Nephron progenitor cell (in vitro differentiated cells): Measurements from ENCODE around the gene ATRX.

Experiments used
- DNase-seq: peaks from one replicate; pipeline ENCODE4 v3.0.0; 2021
- H3K27ac Mint-ChIP-seq: 2 replicates; pipeline ENCODE4 v1.8.0; 2021; ENCODE audit warnings: mild to moderate bottlenecking, moderate library complexity, mixed read lengths
- H3K27me3 Mint-ChIP-seq: 2 replicates; pipeline ENCODE4 v1.8.0; 2021; ENCODE audit warnings: mild to moderate bottlenecking, low read depth, mixed read lengths; ENCODE audit not compliant: poor library complexity
- H3K36me3 Mint-ChIP-seq: 2 replicates; pipeline ENCODE4 v1.8.0; 2021; ENCODE audit warnings: low read depth, mixed read lengths
- H3K4me1 Mint-ChIP-seq: 2 replicates; pipeline ENCODE4 v1.8.0; 2021; ENCODE audit warnings: mixed read lengths
- H3K4me3 Mint-ChIP-seq: 2 replicates; pipeline ENCODE4 v1.8.0; 2021; ENCODE audit warnings: mild to moderate bottlenecking, moderate library complexity, mixed read lengths
- H3K9me3 Mint-ChIP-seq: 2 replicates; pipeline ENCODE4 v1.8.0; 2021; ENCODE audit warnings: mild to moderate bottlenecking, moderate library complexity, mixed read lengths
- CTCF ChIP-seq: fragments of 200-600 bp; sonication (generic); IDR thresholded peaks from 2 replicates; pipeline ENCODE4 v1.5.0; 2021; ENCODE audit warnings: antibody characterized with exemption

Gene ATRX

GRCh38 chrX:77719388-77719787 lies 66.6 kb downstream of the ATRX start:
- Mint-ChIP-seq H3K4me1 (no peaks in the 10 kb centered on the region), H3K36me3 (peaks cover 73% of the 10 kb centered on the region), H3K27me3 (no peaks in the 10 kb centered on the region), H3K27ac (no peak overlapping the region), H3K9me3 (peaks cover 69% of the 10 kb centered on the region), H3K4me3 (no peak overlapping the region)
- no peak for DNase-seq
- TF ChIP-seq CTCF, result no peak

GRCh38 chrX:77704881-77705280 lies 81.1 kb downstream of the ATRX start:
- Mint-ChIP-seq H3K36me3 (peaks cover 24% of the 10 kb centered on the region), H3K27ac (no peak overlapping the region), H3K9me3 (peaks cover 30% of the 10 kb centered on the region), H3K4me1 (no peaks in the 10 kb centered on the region), H3K4me3 (no peak overlapping the region), H3K27me3 (no peaks in the 10 kb centered on the region)
- no peak for TF ChIP-seq CTCF
- DNase-seq, result no peak

GRCh38 chrX:77698242-77698641 lies 87.8 kb downstream of the ATRX start:
- no peak for TF ChIP-seq CTCF
- Mint-ChIP-seq H3K4me3 (no peak overlapping the region), H3K27me3 (no peaks in the 10 kb centered on the region), H3K36me3 (peaks cover 19% of the 10 kb centered on the region), H3K27ac (no peak overlapping the region), H3K4me1 (no peaks in the 10 kb centered on the region), H3K9me3 (peaks cover 21% of the 10 kb centered on the region)
- no peak for DNase-seq

GRCh38 chrX:77694491-77694890 lies 91.5 kb downstream of the ATRX start:
- H3K4me1 Mint-ChIP-seq, result no peaks in the 10 kb centered on the region
- no peak for DNase-seq
- TF ChIP-seq CTCF, result no peak
- no peaks in the 10 kb centered on the region for H3K27me3 Mint-ChIP-seq
- H3K9me3 Mint-ChIP-seq, result peaks cover 10% of the 10 kb centered on the region
- peaks cover 10% of the 10 kb centered on the region for H3K36me3 Mint-ChIP-seq
- no peak overlapping the region for H3K4me3 Mint-ChIP-seq
- H3K27ac Mint-ChIP-seq, result peak overlapping the region; percentile 36

GRCh38 chrX:77693594-77693993 lies 92.4 kb downstream of the ATRX start:
- Mint-ChIP-seq H3K27me3 (no peaks in the 10 kb centered on the region), H3K27ac (peak overlapping the region; percentile 48), H3K36me3 (peaks cover 7% of the 10 kb centered on the region), H3K9me3 (peaks cover 12% of the 10 kb centered on the region), H3K4me3 (no peak overlapping the region), H3K4me1 (no peaks in the 10 kb centered on the region)
- DNase-seq, result no peak
- TF ChIP-seq CTCF, result no peak

GRCh38 chrX:77691916-77692315 lies 94.1 kb downstream of the ATRX start:
- no peak overlapping the region for H3K4me3 Mint-ChIP-seq
- H3K27ac Mint-ChIP-seq, result no peak overlapping the region
- H3K36me3 Mint-ChIP-seq, result peaks cover 19% of the 10 kb centered on the region
- no peaks in the 10 kb centered on the region for H3K4me1 Mint-ChIP-seq
- no peak for TF ChIP-seq CTCF
- no peak for DNase-seq
- peaks cover 22% of the 10 kb centered on the region for H3K9me3 Mint-ChIP-seq
- no peaks in the 10 kb centered on the region for H3K27me3 Mint-ChIP-seq
